ENCODE data around the gene ASIP. TPM values are rescaled to one million over a fixed set of nuclear protein-coding genes. Genes with fewer than 3 reads are reported as not detected.

The ASIP gene
- total and polyA plus RNA-seq, 2 of the 4 experiments (the other 2 are of a cell fraction), result not detected

DNA sequence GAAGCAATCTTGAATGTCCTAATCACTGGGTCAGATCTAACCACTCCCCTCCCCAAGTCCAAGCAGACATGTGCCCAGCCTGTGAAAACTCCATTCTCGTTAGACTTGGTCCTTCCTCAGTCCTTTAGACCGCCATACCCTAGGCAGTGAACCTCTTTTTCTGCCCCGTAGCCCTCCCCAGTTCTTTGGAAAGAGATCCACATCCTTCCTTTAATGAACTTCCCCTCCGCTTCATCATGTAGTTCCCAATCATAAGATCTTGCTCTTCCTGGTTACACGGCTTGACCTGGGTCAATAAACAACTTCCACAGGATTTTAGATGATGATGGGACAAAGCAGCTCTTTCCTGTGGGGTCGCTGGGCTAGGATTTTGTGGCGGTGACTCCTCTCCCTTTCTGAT, 52.4 kb downstream of the ASIP start:
- no peaks in the 10 kb centered on the region for H3K9me3 ChIP-seq (ENCODE audit: control insufficient read depth, insufficient read depth, low read length)
- no peak overlapping the region for H2BK120ac ChIP-seq (ENCODE audit: low read depth, low read length)
- CTCF ChIA-PET, result no interaction called here
- no peak overlapping the region for H3K23ac ChIP-seq (ENCODE audit: low read depth, low read length)
- H3K14ac ChIP-seq (replicated peaks; ENCODE audit: low read depth, low read length), result no peak overlapping the region
- H2BK5ac ChIP-seq (ENCODE audit: low read depth, low read length, poor library complexity, severe bottlenecking), result no peak overlapping the region
- ATAC-seq (ENCODE audit: low read depth), result no peak
- 0 out of 2 replicates have a peak, but pooled peaks cover 3% of the 10 kb centered on the region for H3K9me1 ChIP-seq (ENCODE audit: insufficient read depth, low read length)
- H2AK5ac ChIP-seq (ENCODE audit: low read depth, low read length), result no peak overlapping the region
- peaks cover 22 to 48% of the 10 kb centered on the region in 2 experiments for H3K79me1 ChIP-seq (ENCODE audit: low read depth in 1 of 2, low read length in 2 of 2)
- no TSS peak for BruUV-seq (replicated peaks)
- no peak overlapping the region for H4K91ac ChIP-seq (ENCODE audit: insufficient read depth, low read depth, low read length)
- H3K36me3 ChIP-seq (ENCODE audit: control insufficient read depth, insufficient read depth, low read length), result peaks cover 51% of the 10 kb centered on the region
- H2AFZ ChIP-seq (replicated peaks; ENCODE audit: low read length, poor library complexity), result no peak overlapping the region
- peaks cover 36% of the 10 kb centered on the region; the same call in 1 of the 2 replicates for H4K20me1 ChIP-seq (ENCODE audit: insufficient read depth, low read length)
- no peak overlapping the region for H4K8ac ChIP-seq (ENCODE audit: low read depth in 2 of 2, low read length in 2 of 2)
- no peak overlapping the region for H3K4me2 ChIP-seq (ENCODE audit: low read depth, low read length)
- H3K4ac ChIP-seq (ENCODE audit: low read depth, low read length), result no peak overlapping the region
- TF ChIP-seq CHD1 (IDR thresholded peaks at IDR 0.05; ENCODE audit: low read depth, low read length) (no peak), MAZ (IDR thresholded peaks at IDR 0.05; ENCODE audit: borderline replicate concordance, low read depth, low read length) (no peak), MAFK (IDR thresholded peaks at IDR 0.05; ENCODE audit: low read depth, low read length) (no peak), FOS (IDR thresholded peaks at IDR 0.05; ENCODE audit: low read depth, low read length) (no peak), POLR2A (IDR thresholded peaks at IDR 0.05; ENCODE audit: low read depth, low read length) (no peak), SMC3 (IDR thresholded peaks at IDR 0.05; ENCODE audit: low read depth, low read length) (no peak), CEBPB (IDR thresholded peaks at IDR 0.05; ENCODE audit: low read depth, low read length) (no peak), ELK1 (IDR thresholded peaks at IDR 0.05; ENCODE audit: borderline replicate concordance, low read depth, low read length) (no peak), BHLHE40 (IDR thresholded peaks at IDR 0.05; ENCODE audit: low read depth, low read length) (no peak), NFE2L2 (IDR thresholded peaks at IDR 0.05; ENCODE audit: low read depth, low read length) (no peak), MXI1 (IDR thresholded peaks at IDR 0.05; ENCODE audit: borderline replicate concordance, low read depth, low read length) (no peak)
- TF ChIP-seq, protein P1, sequence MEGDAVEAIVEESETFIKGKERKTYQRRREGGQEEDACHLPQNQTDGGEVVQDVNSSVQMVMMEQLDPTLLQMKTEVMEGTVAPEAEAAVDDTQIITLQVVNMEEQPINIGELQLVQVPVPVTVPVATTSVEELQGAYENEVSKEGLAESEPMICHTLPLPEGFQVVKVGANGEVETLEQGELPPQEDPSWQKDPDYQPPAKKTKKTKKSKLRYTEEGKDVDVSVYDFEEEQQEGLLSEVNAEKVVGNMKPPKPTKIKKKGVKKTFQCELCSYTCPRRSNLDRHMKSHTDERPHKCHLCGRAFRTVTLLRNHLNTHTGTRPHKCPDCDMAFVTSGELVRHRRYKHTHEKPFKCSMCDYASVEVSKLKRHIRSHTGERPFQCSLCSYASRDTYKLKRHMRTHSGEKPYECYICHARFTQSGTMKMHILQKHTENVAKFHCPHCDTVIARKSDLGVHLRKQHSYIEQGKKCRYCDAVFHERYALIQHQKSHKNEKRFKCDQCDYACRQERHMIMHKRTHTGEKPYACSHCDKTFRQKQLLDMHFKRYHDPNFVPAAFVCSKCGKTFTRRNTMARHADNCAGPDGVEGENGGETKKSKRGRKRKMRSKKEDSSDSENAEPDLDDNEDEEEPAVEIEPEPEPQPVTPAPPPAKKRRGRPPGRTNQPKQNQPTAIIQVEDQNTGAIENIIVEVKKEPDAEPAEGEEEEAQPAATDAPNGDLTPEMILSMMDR (conservative IDR thresholded peaks at IDR 0.05; ENCODE audit: low read depth, low read length), result no peak
- H2BK20ac ChIP-seq (ENCODE audit: low read depth, low read length), result no peak overlapping the region
- WGBS, 2 experiments (ENCODE audit: extremely low coverage in 2 of 2, insufficient read length in 1 of 2), result 78% methylated on average over 4 of the region's 7 CpGs; no CpG with 5 or more reads in 1 of the 2 experiments
- dilution Hi-C loops (cut with HindIII; ENCODE audit: low sequenced_read_pairs, unreplicated experiment) (no loop called here), intact Hi-C loops (cut with micrococcal nuclease) (no loop called here), in situ Hi-C loops (cut with MboI; ENCODE audit: low sequenced_read_pairs) (no loop called here)
- H2AK9ac ChIP-seq (replicated peaks; ENCODE audit: low read depth, low read length, poor library complexity), result no peak overlapping the region
- H3K27ac ChIP-seq (ENCODE audit: insufficient read depth, low read length), result no peak overlapping the region
- H3K9ac ChIP-seq (ENCODE audit: low read depth, low read length), result no peak overlapping the region
- no peak overlapping the region for H3K56ac ChIP-seq (ENCODE audit: extremely low read depth, insufficient read depth, low read length)
- H3K4me3 ChIP-seq (ENCODE audit: insufficient read depth, low read depth, low read length), result no peak overlapping the region
- DNase-seq, result no peak
- H3K27me3 ChIP-seq (ENCODE audit: control insufficient read depth, insufficient read depth, low read length), result no peaks in the 10 kb centered on the region
- no peak overlapping the region for H3K18ac ChIP-seq (ENCODE audit: low read depth, low read length)
- no peak overlapping the region for H2BK15ac ChIP-seq (ENCODE audit: low read depth, low read length)
- POLR2A ChIA-PET (ENCODE audit: unreplicated experiment), result no interaction called here
- H3K4me1 ChIP-seq (ENCODE audit: control insufficient read depth, insufficient read depth, low read length), result no peaks in the 10 kb centered on the region
- no peak overlapping the region for H4K5ac ChIP-seq (ENCODE audit: low read depth, low read length)
